AG04450 (cell line): ENCODE results near the gene TNIK. TPM values are rescaled to one million over a fixed set of nuclear protein-coding genes. Genes with fewer than 3 reads are reported as not detected.

Source experiments
- CTCF ChIA-PET: fragments of 300-600, 350-600 bp; formaldehyde crosslinking; extraction: SDS; loops from one replicate; lab custom pipeline; 2022; ENCODE audit warnings: antibody characterized with exemption, inconsistent platforms; lab: Charles Lee
- POLR2A ChIA-PET: fragments of 350-600 bp; formaldehyde crosslinking; extraction: SDS; loops from one replicate; lab custom pipeline; 2021; ENCODE audit warnings: antibody characterized with exemption, inconsistent platforms; lab: Yijun Ruan, JAX
- DNase-seq: peaks from one replicate; pipeline ENCODE4 v3.0.0-alpha.2; 2011; ENCODE audit warnings: low read depth, low spot score
- H3K27ac ChIP-seq: one replicate; pipeline ENCODE4 v1.5.1; 2012; ENCODE audit warnings: low read depth, low read length, control low read depth
- H3K27me3 ChIP-seq: one replicate; pipeline ENCODE4 v1.6.0; 2012; ENCODE audit warnings: low read length; ENCODE audit not compliant: control insufficient read depth, insufficient read depth
- H3K4me3 ChIP-seq: 2 replicates; pipeline ENCODE4 v1.5.1; 2011; ENCODE audit warnings: mild to moderate bottlenecking, low read depth, low read length, control low read depth
- H3K9me3 ChIP-seq: 2 replicates; pipeline ENCODE4 v1.5.1; 2012; ENCODE audit warnings: low read length; ENCODE audit not compliant: control insufficient read depth, insufficient read depth
- CTCF ChIP-seq: IDR thresholded peaks from 2 replicates; pipeline ENCODE4 v1.5.1; 2011; ENCODE audit warnings: low read depth, low read length, control low read depth, inconsistent platforms
- polyA plus RNA-seq: library from polyadenylated mRNA; depleted of rRNA; stranded (reverse); fragments of >200 nt; gene quantifications from 2 replicates; pipeline ENCODE4 v1.2.3, GENCODE V29; 2011

Gene TNIK
- polyA plus RNA-seq, 1 experiment, result 9.0 TPM

DNA sequence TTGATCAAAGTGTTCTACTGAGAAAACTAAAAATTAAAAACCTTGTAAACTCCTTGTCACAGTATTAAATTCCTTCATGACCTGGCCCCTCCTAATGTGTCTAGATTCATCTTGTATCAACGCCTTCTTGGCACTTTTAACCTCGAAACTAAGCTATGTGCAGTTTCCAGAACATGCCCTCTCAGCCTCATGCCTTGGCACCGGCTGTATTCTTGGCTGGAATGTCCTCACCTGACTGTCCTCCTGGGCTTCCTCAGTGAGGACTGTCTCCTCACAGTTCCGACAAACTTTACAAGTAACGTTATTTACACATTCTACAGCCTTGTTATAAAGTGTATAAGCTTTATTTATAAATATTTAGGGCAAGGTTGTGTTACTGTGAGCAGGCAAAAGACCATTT, 237.2 kb downstream of the TNIK start:
- ChIA-PET POLR2A (no interaction called here), CTCF (no interaction called here)
- no peak for TF ChIP-seq CTCF

GRCh38 chr3:171221597-171221996, 238.6 kb downstream of the TNIK start:
- DNase-seq, result no peak
- POLR2A ChIA-PET, result no interaction called here
- TF ChIP-seq CTCF, result no peak
- Histone ChIP-seq H3K9me3 (no peaks in the 10 kb centered on the region), H3K27ac (no peak overlapping the region), H3K27me3 (no peaks in the 10 kb centered on the region), H3K4me3 (no peak overlapping the region)
- CTCF ChIA-PET, result no interaction called here

More for the DNA sequence above, 237.2 kb downstream of the TNIK start:
- Histone ChIP-seq H3K27ac (no peak overlapping the region), H3K9me3 (no peaks in the 10 kb centered on the region), H3K27me3 (no peaks in the 10 kb centered on the region), H3K4me3 (no peak overlapping the region)
- no peak for DNase-seq

DNA sequence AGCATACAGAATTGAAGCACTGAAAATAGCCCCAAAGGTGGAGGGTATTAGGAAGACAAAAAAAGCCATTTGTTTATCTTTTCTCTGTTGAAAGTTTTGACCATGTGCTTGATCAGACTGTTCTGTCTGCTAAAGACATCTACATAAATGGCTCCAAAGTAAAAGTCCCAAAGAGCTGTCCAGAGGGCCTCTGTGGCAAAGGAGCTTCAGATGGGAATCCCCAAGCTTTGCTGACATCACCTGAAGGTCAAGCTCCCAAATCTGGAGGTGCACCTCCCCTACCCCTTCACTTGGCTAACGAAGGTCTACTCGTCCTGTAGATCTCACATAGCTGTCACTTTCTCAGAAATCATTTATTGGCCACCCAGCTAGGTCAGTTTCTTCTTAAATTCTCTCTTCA, 239.1 kb downstream of the TNIK start:
- CTCF ChIA-PET, result no interaction called here
- no peak for DNase-seq
- no peak for TF ChIP-seq CTCF
- no peaks in the 10 kb centered on the region for H3K9me3 ChIP-seq
- POLR2A ChIA-PET, result no interaction called here
- H3K27me3 ChIP-seq, result no peaks in the 10 kb centered on the region
- H3K4me3 ChIP-seq, result no peak overlapping the region
- no peak overlapping the region for H3K27ac ChIP-seq

GRCh38 chr3:171219258-171219657, 240.9 kb downstream of the TNIK start:
- Histone ChIP-seq H3K27ac (no peak overlapping the region), H3K27me3 (no peaks in the 10 kb centered on the region), H3K9me3 (no peaks in the 10 kb centered on the region), H3K4me3 (no peak overlapping the region)
- POLR2A ChIA-PET, result no interaction called here
- TF ChIP-seq CTCF, result no peak
- no peak for DNase-seq
- CTCF ChIA-PET, result no interaction called here

GRCh38 chr3:171218069-171218468, 242.1 kb downstream of the TNIK start:
- no peak for TF ChIP-seq CTCF
- no peak for DNase-seq
- ChIA-PET CTCF (no interaction called here), POLR2A (no interaction called here)
- no peaks in the 10 kb centered on the region for H3K27me3 ChIP-seq
- no peak overlapping the region for H3K27ac ChIP-seq
- no peaks in the 10 kb centered on the region for H3K9me3 ChIP-seq
- H3K4me3 ChIP-seq, result no peak overlapping the region
